Measurements from ENCODE around the gene AKNA. TPM values are rescaled to one million over a fixed set of nuclear protein-coding genes. Genes with fewer than 3 reads are reported as not detected.

Gene AKNA
- total RNA-seq, 1 experiment from 2014 or later, result 20.6 TPM

DNA sequence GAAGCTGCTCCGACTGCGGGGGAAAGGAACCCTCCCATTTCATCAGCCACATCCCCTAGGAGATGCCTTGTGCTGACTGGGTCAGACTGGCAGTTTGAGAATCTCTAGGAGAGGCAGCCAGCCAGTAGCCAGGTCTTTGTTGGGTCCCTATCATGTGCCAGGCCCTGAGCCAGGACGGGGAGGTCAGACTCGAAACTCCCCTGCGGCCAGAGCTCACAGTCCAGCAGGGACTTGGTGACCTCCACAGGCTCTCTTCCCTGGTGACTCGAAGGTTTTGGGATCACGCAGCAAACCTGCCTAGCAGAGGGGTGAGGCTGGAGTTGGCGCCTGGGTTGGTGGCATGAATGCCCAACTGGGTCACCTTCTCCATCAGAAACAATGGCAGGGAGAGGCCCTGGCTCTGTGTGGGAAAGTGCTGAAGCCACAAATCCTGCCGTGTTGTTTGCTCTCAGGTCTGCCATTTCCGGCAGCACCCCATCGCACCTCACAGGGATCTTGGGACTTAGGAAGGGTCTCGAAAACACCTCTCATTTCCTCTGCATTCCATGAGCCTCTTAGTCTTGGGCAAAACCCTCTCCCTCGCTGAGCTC lies 79.3 kb downstream of the AKNA start:
- Histone ChIP-seq H3K9ac (ENCODE audit: low read length) (no peak overlapping the region), H3K9me2 (ENCODE audit: insufficient read depth) (no peaks in the 10 kb centered on the region), H3K4me1 (ENCODE audit: control insufficient read depth in 1 of 2, insufficient read depth in 2 of 2, low read length in 2 of 2) (peaks cover 0 to 3% of the 10 kb centered on the region in 2 experiments; a peak in 1 of 4 replicates), H3K27ac (ENCODE audit: low read depth, low read length) (no peak overlapping the region), H3K36me3 (ENCODE audit: control insufficient read depth in 1 of 2, insufficient read depth in 2 of 2, low read length in 2 of 2) (no peaks in the 10 kb centered on the region), H3K4me2 (ENCODE audit: low read length) (no peak overlapping the region), H3K9me3 (ENCODE audit: control insufficient read depth in 1 of 2, insufficient read depth in 1 of 2, low read depth in 1 of 2, low read length in 2 of 2) (no peaks in the 10 kb centered on the region), H3K79me2 (ENCODE audit: insufficient read depth, low read length) (no peaks in the 10 kb centered on the region), H4K20me1 (ENCODE audit: insufficient read depth) (no peaks in the 10 kb centered on the region), H2AFZ (ENCODE audit: low read depth, low read length, poor library complexity, severe bottlenecking) (no peak overlapping the region), H3K27me3 (ENCODE audit: insufficient read depth, low read length) (no peaks in the 10 kb centered on the region), H3K4me3 (replicated peaks in 1 of 2; ENCODE audit: low read depth in 1 of 2, low read length in 2 of 2) (no peak overlapping the region)
- BruUV-seq (replicated peaks), result no TSS peak
- CTCF ChIA-PET, result no interaction called here
- POLR2A ChIA-PET, result no interaction called here
- intact Hi-C loops (cut with micrococcal nuclease), result no loop called here
- DNase-seq (ENCODE audit: low read depth, low spot score), result no peak
- TF ChIP-seq RAD21 (IDR thresholded peaks at IDR 0.05; ENCODE audit: low read depth) (no peak), SRF (IDR thresholded peaks at IDR 0.05; ENCODE audit: low read depth) (no peak), CBX3 (IDR thresholded peaks at IDR 0.05; ENCODE audit: low read depth) (no peak), EZH2phosphoT487 (IDR thresholded peaks at IDR 0.05; ENCODE audit: borderline replicate concordance) (no peak), SIN3A (IDR thresholded peaks at IDR 0.05; ENCODE audit: low read depth) (no peak), POLR2AphosphoS5 (IDR thresholded peaks at IDR 0.05; ENCODE audit: low read depth, low read length) (no peak), EGR1 (IDR thresholded peaks at IDR 0.05; ENCODE audit: low read depth) (no peak)
- TF ChIP-seq, protein P1, sequence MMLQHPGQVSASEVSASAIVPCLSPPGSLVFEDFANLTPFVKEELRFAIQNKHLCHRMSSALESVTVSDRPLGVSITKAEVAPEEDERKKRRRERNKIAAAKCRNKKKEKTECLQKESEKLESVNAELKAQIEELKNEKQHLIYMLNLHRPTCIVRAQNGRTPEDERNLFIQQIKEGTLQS (IDR thresholded peaks at IDR 0.05), result no peak
- TF ChIP-seq, protein P2, sequence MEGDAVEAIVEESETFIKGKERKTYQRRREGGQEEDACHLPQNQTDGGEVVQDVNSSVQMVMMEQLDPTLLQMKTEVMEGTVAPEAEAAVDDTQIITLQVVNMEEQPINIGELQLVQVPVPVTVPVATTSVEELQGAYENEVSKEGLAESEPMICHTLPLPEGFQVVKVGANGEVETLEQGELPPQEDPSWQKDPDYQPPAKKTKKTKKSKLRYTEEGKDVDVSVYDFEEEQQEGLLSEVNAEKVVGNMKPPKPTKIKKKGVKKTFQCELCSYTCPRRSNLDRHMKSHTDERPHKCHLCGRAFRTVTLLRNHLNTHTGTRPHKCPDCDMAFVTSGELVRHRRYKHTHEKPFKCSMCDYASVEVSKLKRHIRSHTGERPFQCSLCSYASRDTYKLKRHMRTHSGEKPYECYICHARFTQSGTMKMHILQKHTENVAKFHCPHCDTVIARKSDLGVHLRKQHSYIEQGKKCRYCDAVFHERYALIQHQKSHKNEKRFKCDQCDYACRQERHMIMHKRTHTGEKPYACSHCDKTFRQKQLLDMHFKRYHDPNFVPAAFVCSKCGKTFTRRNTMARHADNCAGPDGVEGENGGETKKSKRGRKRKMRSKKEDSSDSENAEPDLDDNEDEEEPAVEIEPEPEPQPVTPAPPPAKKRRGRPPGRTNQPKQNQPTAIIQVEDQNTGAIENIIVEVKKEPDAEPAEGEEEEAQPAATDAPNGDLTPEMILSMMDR (IDR thresholded peaks at IDR 0.05 in 2 of 3, conservative IDR thresholded peaks at IDR 0.05 in 1 of 3; ENCODE audit: borderline replicate concordance in 1 of 3, insufficient read depth in 1 of 3, low read depth in 2 of 3, low read length in 2 of 3), result no peak
- ATAC-seq, result no peak
- RAD21 ChIA-PET (ENCODE audit: low non-redundant PET in 1 of 2, low total read pairs in 2 of 2, uncharacterized antibody in 2 of 2, unreplicated experiment in 2 of 2), result no interaction called here
